Stomach (tissue), 4 donors: ENCODE measurements around the gene ELMO1.

Experiments
- CTCF ChIP-seq, 7 experiments: fragments of 450-650 bp in 4 of 7; fragments of 200-600 bp in 3 of 7; sonication (generic) in 3 of 7; IDR thresholded peaks; one replicate each; pipeline ENCODE4 v1.5.1; 2016 to 2019; ENCODE audit warnings: antibody characterized with exemption in 7 of 7, control low read depth in 2 of 7, mild to moderate bottlenecking in 1 of 7
- POLR2A ChIP-seq, 4 donors: fragments of 450-650 bp; IDR thresholded peaks; one replicate each; pipeline ENCODE4 v1.6.1; 2016; ENCODE audit warnings: antibody characterized with exemption in 4 of 4, control low read depth in 2 of 4, mild to moderate bottlenecking in 1 of 4, moderate library complexity in 1 of 4

DNA sequence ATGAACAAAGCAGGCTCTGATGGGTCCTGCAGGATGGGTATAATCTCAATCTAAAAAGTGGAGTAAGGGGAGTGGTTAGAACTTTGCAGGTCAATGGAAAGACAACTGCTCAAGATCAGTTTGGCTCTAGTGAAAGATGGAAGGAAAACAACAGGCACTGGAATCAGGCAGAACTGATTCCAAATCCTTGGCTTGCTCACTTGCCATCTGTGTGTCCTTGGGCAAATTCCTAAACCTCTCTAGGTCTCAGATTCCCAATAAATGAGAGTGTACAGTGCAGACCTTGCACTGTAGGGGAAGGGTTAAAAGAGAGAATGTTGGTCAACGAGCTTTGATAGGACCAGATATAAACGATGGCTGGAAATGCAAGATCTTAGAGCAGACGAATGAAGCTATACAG is 538.3 kb downstream of the ELMO1 start:
- TF ChIP-seq CTCF (IDR thresholded peaks at IDR 0.05) (no peak), POLR2A (IDR thresholded peaks at IDR 0.05) (no peak)
